H9 (cell line): ENCODE results near the gene ASTN2. TPM values are rescaled to one million over a fixed set of nuclear protein-coding genes. Genes with fewer than 3 reads are reported as not detected.

Experiments
- DNase-seq: peaks from one replicate; pipeline ENCODE4 v3.0.0-alpha.2; 2017
- H2AFZ ChIP-seq: one replicate; pipeline ENCODE4 v1.6.1; 2013; ENCODE audit warnings: mild to moderate bottlenecking, low read length, control low read depth, moderate library complexity
- H2AK5ac ChIP-seq: 2 replicates; pipeline ENCODE4 v1.6.1; 2013; ENCODE audit warnings: low read length, control low read depth, mixed read lengths; ENCODE audit not compliant: insufficient read length
- H2BK120ac ChIP-seq: one replicate; pipeline ENCODE4 v1.6.1; 2013; ENCODE audit warnings: low read depth, mild to moderate bottlenecking, low read length, control low read depth, inconsistent platforms; ENCODE audit not compliant: poor library complexity, severe bottlenecking
- H2BK12ac ChIP-seq: 2 replicates; pipeline ENCODE4 v1.6.1; 2013; ENCODE audit warnings: low read length, control low read depth, mixed read lengths, low read depth; ENCODE audit not compliant: insufficient read length
- H2BK15ac ChIP-seq: 2 replicates; pipeline ENCODE4 v1.6.1; 2013; ENCODE audit warnings: low read depth, low read length, control low read depth
- H2BK20ac ChIP-seq: one replicate; pipeline ENCODE4 v1.6.1; 2013; ENCODE audit warnings: low read depth, mild to moderate bottlenecking, low read length, control low read depth, inconsistent platforms; ENCODE audit not compliant: poor library complexity, severe bottlenecking
- H2BK5ac ChIP-seq: 2 replicates; pipeline ENCODE4 v1.6.1; 2013; ENCODE audit warnings: low read length, control low read depth, mixed read lengths; ENCODE audit not compliant: insufficient read length
- H3K14ac ChIP-seq: 2 replicates; pipeline ENCODE4 v1.6.1; 2013; ENCODE audit warnings: low read length, control low read depth; ENCODE audit not compliant: insufficient read depth
- H3K18ac ChIP-seq: 2 replicates; pipeline ENCODE4 v1.6.1; 2013; ENCODE audit warnings: low read depth, mild to moderate bottlenecking, mixed read lengths, low read length, control low read depth; ENCODE audit not compliant: insufficient read length
- H3K23ac ChIP-seq: 2 replicates; pipeline ENCODE4 v1.6.1; 2013; ENCODE audit warnings: low read length, control low read depth, mixed read lengths, low read depth; ENCODE audit not compliant: insufficient read length
- H3K23me2 ChIP-seq: 2 replicates; pipeline ENCODE4 v1.6.1; 2013; ENCODE audit warnings: low read depth, mild to moderate bottlenecking, mixed read lengths, low read length, control low read depth; ENCODE audit not compliant: insufficient read length, poor library complexity, severe bottlenecking
- H3K27ac ChIP-seq: 2 replicates; pipeline ENCODE4 v1.5.1; 2013; ENCODE audit warnings: low read length, control low read depth, mixed read lengths, low read depth; ENCODE audit not compliant: insufficient read length
- H3K27me3 ChIP-seq: 2 replicates; pipeline ENCODE4 v1.6.1; 2013; ENCODE audit warnings: low read length, control low read depth, inconsistent platforms; ENCODE audit not compliant: insufficient read depth
- H3K4ac ChIP-seq: 2 replicates; pipeline ENCODE4 v1.6.1; 2013; ENCODE audit warnings: low read depth, mild to moderate bottlenecking, control low read depth, inconsistent platforms, low read length, moderate library complexity
- H3K4me1 ChIP-seq: 2 replicates; pipeline ENCODE4 v1.6.1; 2013; ENCODE audit warnings: low read length, control low read depth, inconsistent platforms; ENCODE audit not compliant: insufficient read depth
- H3K4me2 ChIP-seq: 2 replicates; pipeline ENCODE4 v1.6.1; 2013; ENCODE audit warnings: low read length, control low read depth, mixed read lengths; ENCODE audit not compliant: insufficient read length, insufficient read depth
- H3K56ac ChIP-seq: 2 replicates; pipeline ENCODE4 v1.6.1; 2013; ENCODE audit warnings: low read depth, mild to moderate bottlenecking, mixed read lengths, low read length, control low read depth; ENCODE audit not compliant: insufficient read length
- H3K79me1 ChIP-seq: 2 replicates; pipeline ENCODE4 v1.6.1; 2013; ENCODE audit warnings: low read depth, mild to moderate bottlenecking, moderate library complexity, low read length, control low read depth, inconsistent platforms; ENCODE audit not compliant: insufficient read depth, poor library complexity, severe bottlenecking
- H3K79me2 ChIP-seq: 2 replicates; pipeline ENCODE4 v1.6.1; 2013; ENCODE audit warnings: low read length, control low read depth, inconsistent platforms; ENCODE audit not compliant: insufficient read depth
- H3K9ac ChIP-seq: 2 replicates; pipeline ENCODE4 v1.6.1; 2013; ENCODE audit warnings: low read length, control low read depth, mixed read lengths; ENCODE audit not compliant: insufficient read length; ENCODE audit errors: extremely low read depth
- H3K9me3 ChIP-seq: one replicate; pipeline ENCODE4 v1.6.1; 2013; ENCODE audit warnings: low read depth, low read length, inconsistent platforms; ENCODE audit not compliant: control insufficient read depth
- H3T11ph ChIP-seq: one replicate; pipeline ENCODE4 v1.6.1; 2013; ENCODE audit warnings: mild to moderate bottlenecking, low read length, control low read depth, inconsistent platforms
- H4K20me1 ChIP-seq: one replicate; pipeline ENCODE4 v1.6.1; 2013; ENCODE audit not compliant: control insufficient read depth, insufficient read length, insufficient read depth
- H4K5ac ChIP-seq: 2 replicates; pipeline ENCODE4 v1.6.1; 2013; ENCODE audit warnings: low read depth, mild to moderate bottlenecking, mixed read lengths, low read length, control low read depth; ENCODE audit not compliant: insufficient read length
- H4K8ac ChIP-seq: replicated peaks from 2 replicates; pipeline ENCODE4 v1.6.1; 2013; ENCODE audit warnings: low read length, control low read depth, mixed read lengths, low read depth; ENCODE audit not compliant: insufficient read length
- H4K91ac ChIP-seq: 2 replicates; pipeline ENCODE4 v1.6.1; 2013; ENCODE audit warnings: low read depth, mild to moderate bottlenecking, moderate library complexity, mixed read lengths, low read length, control low read depth; ENCODE audit not compliant: insufficient read length
- H3K27ac Mint-ChIP-seq, 3 experiments: 2 replicates in 2 of 3; 3 replicates in 1 of 3; pipeline ENCODE4 v1.8.0; 2020 to 2021; ENCODE audit warnings: mixed read lengths in 3 of 3, mild to moderate bottlenecking in 1 of 3, moderate library complexity in 1 of 3
- H3K27me3 Mint-ChIP-seq: 2 replicates; pipeline ENCODE4 v1.8.0; 2021; ENCODE audit warnings: low read depth, mild to moderate bottlenecking, moderate library complexity, mixed read lengths
- H3K36me3 Mint-ChIP-seq, 3 experiments: 2 replicates in 2 of 3; 3 replicates in 1 of 3; pipeline ENCODE4 v1.8.0; 2020 to 2021; ENCODE audit warnings: low read depth in 3 of 3, mixed read lengths in 3 of 3; ENCODE audit not compliant: insufficient read depth in 1 of 3
- H3K4me1 Mint-ChIP-seq, 2 experiments: 2 replicates each; pipeline ENCODE4 v1.8.0; 2020; ENCODE audit warnings: mixed read lengths in 2 of 2
- H3K4me3 Mint-ChIP-seq, 2 experiments: 2 replicates in 1 of 2; 3 replicates in 1 of 2; pipeline ENCODE4 v1.8.0; 2020 to 2021; ENCODE audit warnings: mild to moderate bottlenecking in 2 of 2, mixed read lengths in 2 of 2, moderate library complexity in 1 of 2
- H3K9me3 Mint-ChIP-seq, 2 experiments: 2 replicates in 1 of 2; 3 replicates in 1 of 2; pipeline ENCODE4 v1.8.0; 2020; ENCODE audit warnings: mild to moderate bottlenecking in 2 of 2, mixed read lengths in 2 of 2, moderate library complexity in 1 of 2
- CTCF ChIP-seq: fragments of 200-600 bp; sonication (generic); conservative IDR thresholded peaks from 3 replicates; pipeline ENCODE4 v1.8.0; 2021; ENCODE audit warnings: antibody characterized with exemption, mild to moderate bottlenecking
- WGBS: extraction: QIAGEN DNeasy Blood & Tissue Kit; methylation state at CpG from one replicate; pipeline ENCODE4 v1.1.7; 2013; ENCODE audit warnings: missing lambda C conversion rate, low lambda C conversion rate, mixed read lengths; ENCODE audit not compliant: insufficient read length; ENCODE audit errors: extremely low coverage; 5-methylcytosine and 5-hydroxymethylcytosine counted together
- total RNA-seq: library from RNA; stranded (reverse); gene quantifications from 2 replicates; pipeline ENCODE4 v1.2.1, GENCODE V29; 2021

Gene ASTN2
- total RNA-seq, 1 experiment from 2014 or later = 9.7 TPM

- H4K91ac ChIP-seq = no peak overlapping the region
- no CpG with 5 or more reads among the region's 1 CpG for WGBS
- no peaks in the 10 kb centered on the region for H3K9me3 Mint-ChIP-seq
- H3K79me1 ChIP-seq = no peaks in the 10 kb centered on the region
- H2BK12ac ChIP-seq = no peak overlapping the region
- H3K23me2 ChIP-seq = no peaks in the 10 kb centered on the region
- H4K8ac ChIP-seq = no peak overlapping the region
- no peak overlapping the region for H3K23ac ChIP-seq
- no peak overlapping the region for H2BK5ac ChIP-seq
- H3K36me3 Mint-ChIP-seq = no peaks in the 10 kb centered on the region
- H3K79me2 ChIP-seq = no peaks in the 10 kb centered on the region; the same call in 1 of the 2 replicates
- no peaks in the 10 kb centered on the region for H4K20me1 ChIP-seq
- no peak overlapping the region for H2AFZ ChIP-seq
- no peak for TF ChIP-seq CTCF
- H3K27me3 Mint-ChIP-seq = no peaks in the 10 kb centered on the region
- H3K4me1 Mint-ChIP-seq = peaks cover 3 to 4% of the 10 kb centered on the region in 2 experiments
- H2AK5ac ChIP-seq = no peak overlapping the region
- H3K27ac Mint-ChIP-seq = no peak overlapping the region
- H3K27me3 ChIP-seq = no peaks in the 10 kb centered on the region
- no peak overlapping the region for H3T11ph ChIP-seq
- no peak overlapping the region for H2BK15ac ChIP-seq
- no peaks in the 10 kb centered on the region for H3K4me1 ChIP-seq
- H3K4me3 Mint-ChIP-seq = no peak overlapping the region
- no peak overlapping the region for H4K5ac ChIP-seq
- no peaks in the 10 kb centered on the region for H3K9me3 ChIP-seq
- no peak overlapping the region for H2BK120ac ChIP-seq
- no peak overlapping the region for H3K4ac ChIP-seq
- no peak overlapping the region for H3K56ac ChIP-seq
- H3K27ac ChIP-seq = no peak overlapping the region
- no peak overlapping the region for H3K9ac ChIP-seq
- DNase-seq = no peak
- H3K4me2 ChIP-seq = no peak overlapping the region
- no peak overlapping the region for H3K18ac ChIP-seq
- no peak overlapping the region for H2BK20ac ChIP-seq
- H3K14ac ChIP-seq = no peak overlapping the region
Measured at GRCh38 chr9:116888066-116888465, 526.8 kb downstream of the ASTN2 start.
